Kidney (tissue), 14 donors: Measurements from ENCODE around the gene TFCP2L1. TPM values are rescaled to one million over a fixed set of nuclear protein-coding genes. Genes with fewer than 3 reads are reported as not detected.

Experiments used
- DNase-seq, 5 donors: peaks; one replicate each; pipeline ENCODE4 v3.0.0-alpha.2; 2013 to 2020
- FAIRE-seq: peaks from 2 replicates; lab custom pipeline; 2012; peaks lifted over from hg19 to GRCh38; lab: Jason Lieb, UNC
- H3K27ac ChIP-seq, 2 donors: one replicate each; pipeline ENCODE4 v1.7.0; 2013; ENCODE audit warnings: low read depth in 2 of 2, low read length in 2 of 2, inconsistent platforms in 1 of 2
- H3K27me3 ChIP-seq: one replicate; pipeline ENCODE4 v1.7.1; 2013; ENCODE audit warnings: low read length, inconsistent platforms; ENCODE audit not compliant: control insufficient read depth, insufficient read depth
- H3K36me3 ChIP-seq, 3 donors: one replicate each; pipeline versions ENCODE4 v1.7.0 to v1.7.1; 2013; ENCODE audit warnings: low read length in 3 of 3, control low read depth in 1 of 3, inconsistent platforms in 1 of 3; ENCODE audit not compliant: insufficient read depth in 3 of 3, control insufficient read depth in 2 of 3
- H3K4me1 ChIP-seq, 3 donors: one replicate each; pipeline versions ENCODE4 v1.7.0 to v1.7.1; 2013; ENCODE audit warnings: low read length in 3 of 3, inconsistent platforms in 1 of 3, low read depth in 1 of 3; ENCODE audit not compliant: control insufficient read depth in 2 of 3, insufficient read depth in 2 of 3
- H3K4me3 ChIP-seq, 3 donors: one replicate each; pipeline versions ENCODE4 v1.7.0 to v1.8.1; 2013; ENCODE audit warnings: low read length in 3 of 3, control low read depth in 1 of 3, inconsistent platforms in 1 of 3
- H3K9ac ChIP-seq, 3 donors: one replicate each; pipeline versions ENCODE4 v1.7.0 to v1.7.1; 2013; ENCODE audit warnings: low read length in 3 of 3, control low read depth in 1 of 3, inconsistent platforms in 1 of 3
- H3K9me3 ChIP-seq, 3 donors: one replicate each; pipeline versions ENCODE4 v1.7.0 to v1.7.1; 2013; ENCODE audit warnings: low read length in 3 of 3, control low read depth in 1 of 3, inconsistent platforms in 1 of 3; ENCODE audit not compliant: control insufficient read depth in 2 of 3, insufficient read depth in 1 of 3
- intact Hi-C: fragments of 100-400 bp; cut with DNase I; formaldehyde crosslinking; loops from one replicate; pipeline ENCODE4 v1.11.1; 2022
- polyA plus RNA-seq: library from polyadenylated mRNA; stranded (reverse); fragments of 350-450 nt; fragmentation: Illumina TruSeq; extraction: RNeasy Lipid Tissue Mini Kit (QIAGEN cat#74804); gene quantifications from one replicate; pipeline ENCODE4 v1.2.3, GENCODE V29; 2014; ENCODE audit warnings: low read depth, low replicate concordance; ENCODE audit not compliant: insufficient read depth
- total RNA-seq: library from RNA; stranded (reverse); fragmentation: NEBNext Ultra II Directional; extraction: Animal tissue kit (Norgen Biotek cat#: 25700); gene quantifications from one replicate; pipeline ENCODE4 v1.2.1, GENCODE V29; 2021
- TF ChIP-seq, protein P1 (sequence below): IDR thresholded peaks from 3 replicates; pipeline ENCODE4 v1.5.1; 2012; ENCODE audit warnings: mild to moderate bottlenecking, moderate library complexity, borderline replicate concordance; ENCODE audit not compliant: insufficient read depth; ENCODE audit errors: extremely low read depth
- donor health status: control.
- donor health status: control.
- donor health status: control.
- donor health status: control.
- donor health status: control.
- donor health status: DM: yes; HTN: yes; CAD: no.
- donor health status: Normal renal cell carcinoma (clear cell type).

The TFCP2L1 gene
- total and polyA plus RNA-seq, 2 donors from 2014 or later, result 44.4 to 172 TPM

DNA sequence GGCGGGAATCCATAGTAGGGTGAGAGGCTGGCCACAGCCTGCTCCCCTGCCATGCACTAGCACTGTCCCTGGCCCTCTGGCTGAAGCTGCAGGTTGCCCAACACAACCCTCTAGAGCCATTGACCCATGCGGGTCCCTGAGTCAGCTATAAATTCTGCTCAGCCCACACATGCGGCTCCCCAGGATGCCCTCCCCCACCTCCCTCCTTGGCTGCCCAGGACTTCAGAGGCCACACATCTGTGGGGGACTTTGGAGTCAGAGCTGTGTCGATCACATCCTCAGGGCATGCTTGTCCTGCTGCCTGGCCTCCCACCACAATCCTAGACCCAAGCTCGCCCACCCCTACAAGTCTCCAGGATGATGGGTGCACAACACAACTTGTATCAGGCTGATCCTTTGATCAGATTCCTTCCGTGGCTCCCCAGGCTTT is 97.0 kb downstream of the TFCP2L1 start:
- FAIRE-seq (no peak), DNase-seq (peak in 2 of 5 donors; percentile 54 to 59)
- Histone ChIP-seq H3K9me3 (no peaks in the 10 kb centered on the region), H3K4me3 (no peak overlapping the region), H3K36me3 (no peaks in the 10 kb centered on the region), H3K27ac (no peak overlapping the region), H3K9ac (no peak overlapping the region), H3K27me3 (no peaks in the 10 kb centered on the region), H3K4me1 (peaks cover 0 to 8% (median 4%) of the 10 kb centered on the region in 3 donors)
- intact Hi-C loops, result no loop called here
- TF ChIP-seq, protein P1, sequence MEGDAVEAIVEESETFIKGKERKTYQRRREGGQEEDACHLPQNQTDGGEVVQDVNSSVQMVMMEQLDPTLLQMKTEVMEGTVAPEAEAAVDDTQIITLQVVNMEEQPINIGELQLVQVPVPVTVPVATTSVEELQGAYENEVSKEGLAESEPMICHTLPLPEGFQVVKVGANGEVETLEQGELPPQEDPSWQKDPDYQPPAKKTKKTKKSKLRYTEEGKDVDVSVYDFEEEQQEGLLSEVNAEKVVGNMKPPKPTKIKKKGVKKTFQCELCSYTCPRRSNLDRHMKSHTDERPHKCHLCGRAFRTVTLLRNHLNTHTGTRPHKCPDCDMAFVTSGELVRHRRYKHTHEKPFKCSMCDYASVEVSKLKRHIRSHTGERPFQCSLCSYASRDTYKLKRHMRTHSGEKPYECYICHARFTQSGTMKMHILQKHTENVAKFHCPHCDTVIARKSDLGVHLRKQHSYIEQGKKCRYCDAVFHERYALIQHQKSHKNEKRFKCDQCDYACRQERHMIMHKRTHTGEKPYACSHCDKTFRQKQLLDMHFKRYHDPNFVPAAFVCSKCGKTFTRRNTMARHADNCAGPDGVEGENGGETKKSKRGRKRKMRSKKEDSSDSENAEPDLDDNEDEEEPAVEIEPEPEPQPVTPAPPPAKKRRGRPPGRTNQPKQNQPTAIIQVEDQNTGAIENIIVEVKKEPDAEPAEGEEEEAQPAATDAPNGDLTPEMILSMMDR, result no peak

GRCh38 chr2:121187351-121187981 is 97.5 kb downstream of the TFCP2L1 start:
- no peak for FAIRE-seq
- Histone ChIP-seq H3K27ac (peak overlapping the region in 1 of 2 donors; percentile 22), H3K4me1 (peaks cover 0 to 8% (median 5%) of the 10 kb centered on the region in 3 donors), H3K27me3 (no peaks in the 10 kb centered on the region), H3K9ac (no peak overlapping the region), H3K9me3 (no peaks in the 10 kb centered on the region), H3K36me3 (no peaks in the 10 kb centered on the region), H3K4me3 (no peak overlapping the region)
- no peak for DNase-seq
- intact Hi-C loops, result no loop called here
- TF ChIP-seq, protein P1, result no peak

DNA sequence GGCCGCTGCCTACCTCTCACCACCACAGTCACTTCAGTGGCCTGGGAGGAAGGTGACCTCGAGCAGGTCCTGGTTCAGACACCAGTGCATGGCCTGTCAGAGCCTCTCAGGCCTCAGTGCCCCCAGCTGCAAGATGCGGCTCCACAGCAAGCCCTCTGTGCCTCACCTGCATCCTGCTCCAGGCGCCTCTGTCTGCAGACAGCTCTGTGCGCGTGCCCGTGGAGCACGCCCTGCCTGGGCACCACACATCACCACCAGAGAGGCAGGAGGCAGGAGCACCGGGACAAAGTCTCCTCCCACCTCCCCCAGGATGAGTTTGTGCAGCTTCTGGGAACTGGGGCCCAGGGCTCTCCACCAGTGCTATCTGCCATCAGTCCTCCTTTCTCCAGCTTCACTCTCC is 98.7 kb downstream of the TFCP2L1 start:
- Histone ChIP-seq H3K27me3 (no peaks in the 10 kb centered on the region), H3K27ac (no peak overlapping the region), H3K36me3 (no peaks in the 10 kb centered on the region), H3K9me3 (no peaks in the 10 kb centered on the region), H3K4me1 (peaks cover 0 to 8% (median 8%) of the 10 kb centered on the region in 3 donors), H3K4me3 (no peak overlapping the region), H3K9ac (no peak overlapping the region)
- intact Hi-C loops, result no loop called here
- FAIRE-seq (no peak), DNase-seq (no peak)
- TF ChIP-seq, protein P1, result no peak
